GM19455 (cell line): ENCODE results near the gene PRKAR1A.

Experiments
- ATAC-seq: cut with Tn5 transposase; IDR thresholded peaks from one replicate; pipeline ENCODE4 v1.9.1; 2021; ENCODE audit not compliant: unreplicated experiment

The PRKAR1A gene

GRCh38 chr17:68599091-68599490 is 86.9 kb downstream of the PRKAR1A start:
- no peak for ATAC-seq

GRCh38 chr17:68599552-68600066 is 87.4 kb downstream of the PRKAR1A start:
- ATAC-seq = no peak

GRCh38 chr17:68600067-68600930 is 88.1 kb downstream of the PRKAR1A start:
- ATAC-seq = no peak
